Activated CD8-positive, alpha-beta T cell treated with anti-CD3 and anti-CD28 coated beads for 36 hours (primary cell): ENCODE measurements around the gene DCAF6. TPM values are rescaled to one million over a fixed set of nuclear protein-coding genes. Genes with fewer than 3 reads are reported as not detected.

ENCODE experiments used
- ATAC-seq: fragments of 200-7000 bp; cut with Tn5 transposase; one replicate; pipeline ENCODE4 v1.10.0; 2021; ENCODE audit warnings: mild to moderate bottlenecking, moderate library complexity
- CTCF ChIA-PET: fragments of 350-600 bp; sonication (Branson Sonifier 250); formaldehyde crosslinking; loops from one replicate; lab custom pipeline; 2021; ENCODE audit warnings: antibody characterized with exemption; lab: Charles Lee
- POLR2A ChIA-PET: fragments of 350-600 bp; sonication (Branson Sonifier 250); formaldehyde crosslinking; loops from one replicate; lab custom pipeline; 2021; ENCODE audit warnings: antibody characterized with exemption; lab: Charles Lee
- DNase-seq: peaks from one replicate; pipeline ENCODE4 v3.0.0-alpha.2; 2020
- H3K27ac Mint-ChIP-seq: one replicate; pipeline ENCODE4 v1.8.0; 2021; ENCODE audit warnings: mild to moderate bottlenecking, mixed read lengths
- H3K27me3 Mint-ChIP-seq: one replicate; pipeline ENCODE4 v1.8.0; 2021; ENCODE audit warnings: mixed read lengths
- H3K36me3 Mint-ChIP-seq: one replicate; pipeline ENCODE4 v1.8.0; 2021; ENCODE audit warnings: low read depth, mixed read lengths
- H3K4me1 Mint-ChIP-seq: one replicate; pipeline ENCODE4 v1.8.0; 2021; ENCODE audit warnings: low read depth, mixed read lengths
- H3K4me3 Mint-ChIP-seq: one replicate; pipeline ENCODE4 v1.8.0; 2021; ENCODE audit warnings: mild to moderate bottlenecking, moderate library complexity, mixed read lengths
- H3K9me3 Mint-ChIP-seq: one replicate; pipeline ENCODE4 v1.8.0; 2021; ENCODE audit warnings: mixed read lengths
- CTCF ChIP-seq: fragments of 200-600 bp; IDR thresholded peaks from one replicate; pipeline ENCODE4 v1.8.0; 2022; ENCODE audit warnings: antibody characterized with exemption, mild to moderate bottlenecking
- intact Hi-C: fragments of 100-400 bp; cut with micrococcal nuclease; formaldehyde crosslinking; loops from one replicate; pipeline ENCODE4 v1.10.0; 2022
- total RNA-seq, 2 experiments: library from RNA; stranded (reverse); gene quantifications; one replicate each; pipeline ENCODE4 v1.2.3, GENCODE V29; 2021

Gene DCAF6
- total RNA-seq, 2 experiments from 2014 or later = 21.6 to 22.6 TPM

GRCh38 chr1:167993720-167994119, 57.2 kb downstream of the DCAF6 start:
- POLR2A ChIA-PET = no interaction called here
- DNase-seq (no peak), ATAC-seq (no peak)
- no peak for TF ChIP-seq CTCF
- H3K36me3 Mint-ChIP-seq = peaks cover 12% of the 10 kb centered on the region
- no peak overlapping the region for H3K27ac Mint-ChIP-seq
- CTCF ChIA-PET = no interaction called here
- no peaks in the 10 kb centered on the region for H3K27me3 Mint-ChIP-seq
- intact Hi-C loops = no loop called here
- H3K9me3 Mint-ChIP-seq = no peaks in the 10 kb centered on the region
- H3K4me3 Mint-ChIP-seq = no peak overlapping the region
- H3K4me1 Mint-ChIP-seq = no peaks in the 10 kb centered on the region

- Mint-ChIP-seq H3K36me3 (peaks cover 12% of the 10 kb centered on the region), H3K27me3 (no peaks in the 10 kb centered on the region), H3K4me3 (no peak overlapping the region), H3K4me1 (no peaks in the 10 kb centered on the region), H3K27ac (no peak overlapping the region), H3K9me3 (no peaks in the 10 kb centered on the region)
- ChIA-PET POLR2A (no interaction called here), CTCF (no interaction called here)
- TF ChIP-seq CTCF = no peak
- intact Hi-C loops = no loop called here
- ATAC-seq (no peak), DNase-seq (no peak)
Measured at GRCh38 chr1:167994560-167994959, 58.1 kb downstream of the DCAF6 start.

GRCh38 chr1:167995038-167995437, 58.6 kb downstream of the DCAF6 start:
- H3K9me3 Mint-ChIP-seq = no peaks in the 10 kb centered on the region
- no peaks in the 10 kb centered on the region for H3K27me3 Mint-ChIP-seq
- DNase-seq = no peak
- no peak overlapping the region for H3K4me3 Mint-ChIP-seq
- intact Hi-C loops = no loop called here
- POLR2A ChIA-PET = no interaction called here
- ATAC-seq = no peak
- TF ChIP-seq CTCF = no peak
- peaks cover 12% of the 10 kb centered on the region for H3K36me3 Mint-ChIP-seq
- no peak overlapping the region for H3K27ac Mint-ChIP-seq
- CTCF ChIA-PET = no interaction called here
- H3K4me1 Mint-ChIP-seq = no peaks in the 10 kb centered on the region

GRCh38 chr1:167996266-167996665, 59.8 kb downstream of the DCAF6 start:
- ChIA-PET CTCF (interaction anchor here (1.0 kb wide), 1 partner anchor 11 kb away, joined by 3 read pairs; no protein-coding TSS in a partner anchor), POLR2A (no interaction called here)
- Mint-ChIP-seq H3K27ac (no peak overlapping the region), H3K4me1 (no peaks in the 10 kb centered on the region), H3K27me3 (no peaks in the 10 kb centered on the region), H3K9me3 (no peaks in the 10 kb centered on the region), H3K4me3 (no peak overlapping the region), H3K36me3 (peaks cover 13% of the 10 kb centered on the region)
- ATAC-seq (no peak), DNase-seq (no peak)
- no peak for TF ChIP-seq CTCF
- intact Hi-C loops = no loop called here

GRCh38 chr1:167997037-167997575, 60.6 kb downstream of the DCAF6 start:
- no peaks in the 10 kb centered on the region for H3K27me3 Mint-ChIP-seq
- TF ChIP-seq CTCF = no peak
- POLR2A ChIA-PET = no interaction called here

More at GRCh38 chr1:167997037-167997575, 60.6 kb downstream of the DCAF6 start:
- ATAC-seq (no peak), DNase-seq (no peak)
- intact Hi-C loops = no loop called here
- Mint-ChIP-seq H3K36me3 (peaks cover 10% of the 10 kb centered on the region), H3K27ac (no peak overlapping the region), H3K4me1 (no peaks in the 10 kb centered on the region), H3K4me3 (no peak overlapping the region), H3K9me3 (no peaks in the 10 kb centered on the region)
- CTCF ChIA-PET = no interaction called here
